WTC11 (cell line): ENCODE measurements around the gene PRRT4. TPM values are rescaled to one million over a fixed set of nuclear protein-coding genes. Genes with fewer than 3 reads are reported as not detected.
A peak's percentile ranks its signal among the peaks of the same experiment; 100 is the strongest.

ENCODE experiments used
- ATAC-seq: fragments of 200-7000 bp; cut with Tn5 transposase; 2 replicates; pipeline ENCODE4 v1.10.0; 2021; ENCODE audit warnings: mild to moderate bottlenecking, moderate library complexity
- CTCF ChIA-PET: fragments of 300-600 bp; sonication (Branson Sonifier 250); formaldehyde crosslinking; loops from one replicate; lab custom pipeline; 2021; ENCODE audit warnings: antibody characterized with exemption; lab: Charles Lee
- POLR2A ChIA-PET: fragments of 350-600 bp; sonication (Branson Sonifier 250); formaldehyde crosslinking; loops from one replicate; lab custom pipeline; 2021; ENCODE audit warnings: antibody characterized with exemption; lab: Charles Lee
- DNase-seq: peaks from one replicate; pipeline ENCODE4 v3.0.0; 2021; ENCODE audit warnings: low spot score
- H3K27ac Mint-ChIP-seq: 2 replicates; pipeline ENCODE4 v1.8.0; 2021; ENCODE audit warnings: mixed read lengths
- H3K27me3 Mint-ChIP-seq: 2 replicates; pipeline ENCODE4 v1.8.0; 2021; ENCODE audit warnings: low read depth, mild to moderate bottlenecking, moderate library complexity, mixed read lengths
- H3K36me3 Mint-ChIP-seq: 2 replicates; pipeline ENCODE4 v1.8.0; 2021; ENCODE audit warnings: mixed read lengths
- H3K4me1 Mint-ChIP-seq: 2 replicates; pipeline ENCODE4 v1.8.0; 2022; ENCODE audit warnings: mixed read lengths
- H3K4me3 Mint-ChIP-seq: 2 replicates; pipeline ENCODE4 v1.8.0; 2021; ENCODE audit warnings: mild to moderate bottlenecking, moderate library complexity, mixed read lengths
- H3K9me3 Mint-ChIP-seq: 2 replicates; pipeline ENCODE4 v1.8.0; 2021; ENCODE audit warnings: mixed read lengths
- CREB1 ChIP-seq: sonication (generic); formaldehyde crosslinking; IDR thresholded peaks from 2 replicates; pipeline ENCODE4 v1.8.0; 2023; ENCODE audit warnings: mild to moderate bottlenecking, missing genetic modification reagents
- ELF4 ChIP-seq: sonication (generic); formaldehyde crosslinking; IDR thresholded peaks from 2 replicates; pipeline ENCODE4 v1.8.1; 2022; ENCODE audit warnings: low read depth, mild to moderate bottlenecking, moderate library complexity, missing genetic modification reagents
- OVOL2 ChIP-seq: fragments of 250-450 bp; sonication (Bioruptor Pico); IDR thresholded peaks from 2 replicates; pipeline ENCODE4 v1.9.0; 2021; ENCODE audit warnings: mild to moderate bottlenecking, borderline replicate concordance
- SMAD4 ChIP-seq: sonication (generic); formaldehyde crosslinking; IDR thresholded peaks from 2 replicates; pipeline ENCODE4 v1.8.0; 2022; ENCODE audit warnings: mild to moderate bottlenecking, missing genetic modification reagents
- ZNF138 ChIP-seq: sonication (generic); formaldehyde crosslinking; conservative IDR thresholded peaks from 2 replicates; pipeline ENCODE4 v1.8.1; 2022; ENCODE audit warnings: mild to moderate bottlenecking, moderate library complexity, missing genetic modification reagents
- ZNF263 ChIP-seq: sonication (generic); formaldehyde crosslinking; IDR thresholded peaks from 2 replicates; pipeline ENCODE4 v1.8.1; 2022; ENCODE audit warnings: low read depth, mild to moderate bottlenecking, moderate library complexity, missing genetic modification reagents
- total RNA-seq: library from RNA; stranded (reverse); gene quantifications from 3 replicates; pipeline ENCODE4 v1.2.3, GENCODE V29; 2021
- TF ChIP-seq, protein P1 (sequence below): sonication (generic); formaldehyde crosslinking; IDR thresholded peaks from 2 replicates; pipeline ENCODE4 v1.8.1; 2023; ENCODE audit warnings: mild to moderate bottlenecking, moderate library complexity, missing genetic modification reagents
- TF ChIP-seq, protein P2 (sequence below): sonication (generic); formaldehyde crosslinking; IDR thresholded peaks from 2 replicates; pipeline ENCODE4 v1.8.1; 2022; ENCODE audit warnings: mild to moderate bottlenecking, moderate library complexity, missing genetic modification reagents
- TF ChIP-seq, protein P3 (sequence below): fragments of 250-450 bp; sonication (Bioruptor Pico); IDR thresholded peaks from 2 replicates; pipeline ENCODE4 v1.8.0; 2021; ENCODE audit warnings: mild to moderate bottlenecking
- TF ChIP-seq, protein P4 (sequence below): fragments of 250-450 bp; sonication (Bioruptor Pico); IDR thresholded peaks from 2 replicates; pipeline ENCODE4 v1.9.0; 2021; ENCODE audit warnings: mild to moderate bottlenecking
- TF ChIP-seq, protein P5 (sequence below): sonication (generic); formaldehyde crosslinking; IDR thresholded peaks from 2 replicates; pipeline ENCODE4 v1.8.1; 2023; ENCODE audit warnings: mild to moderate bottlenecking, missing genetic modification reagents, borderline replicate concordance
- TF ChIP-seq, protein P6 (sequence below): sonication (generic); formaldehyde crosslinking; IDR thresholded peaks from 2 replicates; pipeline ENCODE4 v1.8.0; 2023; ENCODE audit warnings: mild to moderate bottlenecking, missing genetic modification reagents

Gene PRRT4
- total RNA-seq, 1 experiment from 2014 or later, result 1.2 TPM

DNA sequence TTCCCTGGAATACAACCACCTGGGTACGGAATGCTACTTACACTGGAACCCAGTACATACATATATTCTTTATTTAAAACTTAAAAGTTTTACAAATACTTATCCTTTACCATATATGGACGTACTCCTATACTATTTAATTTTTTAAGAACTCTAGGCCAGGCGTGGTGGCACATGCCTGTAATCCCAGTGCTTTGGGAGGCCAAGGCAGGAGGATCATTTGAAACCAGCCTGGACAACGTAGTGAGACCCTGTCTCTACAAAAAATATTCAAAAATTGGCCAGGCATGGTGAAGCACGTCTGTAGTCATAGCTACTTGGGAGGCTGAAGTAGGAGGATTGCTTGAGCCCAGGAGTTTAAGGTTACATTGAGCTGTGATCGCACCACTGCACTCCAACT, 19.8 kb downstream of the PRRT4 start:
- H3K36me3 Mint-ChIP-seq, result peaks cover 23% of the 10 kb centered on the region
- ChIA-PET CTCF (interaction anchor here (0.7 kb wide), 1 partner anchor 39 kb away, joined by 3 read pairs; no protein-coding TSS in a partner anchor), POLR2A (interaction anchor here (0.7 kb wide), 1 partner anchor 157 kb away, joined by 6 read pairs; no protein-coding TSS in a partner anchor)
- peaks cover 4% of the 10 kb centered on the region for H3K27me3 Mint-ChIP-seq
- H3K27ac Mint-ChIP-seq, result no peak overlapping the region
- ATAC-seq, result no peak
- peaks cover 11% of the 10 kb centered on the region for H3K4me1 Mint-ChIP-seq
- TF ChIP-seq, protein P1, sequence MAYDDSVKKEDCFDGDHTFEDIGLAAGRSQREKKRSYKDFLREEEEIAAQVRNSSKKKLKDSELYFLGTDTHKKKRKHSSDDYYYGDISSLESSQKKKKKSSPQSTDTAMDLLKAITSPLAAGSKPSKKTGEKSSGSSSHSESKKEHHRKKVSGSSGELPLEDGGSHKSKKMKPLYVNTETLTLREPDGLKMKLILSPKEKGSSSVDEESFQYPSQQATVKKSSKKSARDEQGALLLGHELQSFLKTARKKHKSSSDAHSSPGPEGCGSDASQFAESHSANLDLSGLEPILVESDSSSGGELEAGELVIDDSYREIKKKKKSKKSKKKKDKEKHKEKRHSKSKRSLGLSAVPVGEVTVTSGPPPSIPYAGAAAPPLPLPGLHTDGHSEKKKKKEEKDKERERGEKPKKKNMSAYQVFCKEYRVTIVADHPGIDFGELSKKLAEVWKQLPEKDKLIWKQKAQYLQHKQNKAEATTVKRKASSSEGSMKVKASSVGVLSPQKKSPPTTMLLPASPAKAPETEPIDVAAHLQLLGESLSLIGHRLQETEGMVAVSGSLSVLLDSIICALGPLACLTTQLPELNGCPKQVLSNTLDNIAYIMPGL (CRISPR knock-in tag), result no peak
- TF ChIP-seq, protein P2, sequence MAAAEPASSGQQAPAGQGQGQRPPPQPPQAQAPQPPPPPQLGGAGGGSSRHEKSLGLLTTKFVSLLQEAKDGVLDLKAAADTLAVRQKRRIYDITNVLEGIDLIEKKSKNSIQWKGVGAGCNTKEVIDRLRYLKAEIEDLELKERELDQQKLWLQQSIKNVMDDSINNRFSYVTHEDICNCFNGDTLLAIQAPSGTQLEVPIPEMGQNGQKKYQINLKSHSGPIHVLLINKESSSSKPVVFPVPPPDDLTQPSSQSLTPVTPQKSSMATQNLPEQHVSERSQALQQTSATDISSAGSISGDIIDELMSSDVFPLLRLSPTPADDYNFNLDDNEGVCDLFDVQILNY (CRISPR knock-in tag), result no peak
- TF ChIP-seq ELF4 (CRISPR knock-in tag), result no peak
- TF ChIP-seq, protein P3, sequence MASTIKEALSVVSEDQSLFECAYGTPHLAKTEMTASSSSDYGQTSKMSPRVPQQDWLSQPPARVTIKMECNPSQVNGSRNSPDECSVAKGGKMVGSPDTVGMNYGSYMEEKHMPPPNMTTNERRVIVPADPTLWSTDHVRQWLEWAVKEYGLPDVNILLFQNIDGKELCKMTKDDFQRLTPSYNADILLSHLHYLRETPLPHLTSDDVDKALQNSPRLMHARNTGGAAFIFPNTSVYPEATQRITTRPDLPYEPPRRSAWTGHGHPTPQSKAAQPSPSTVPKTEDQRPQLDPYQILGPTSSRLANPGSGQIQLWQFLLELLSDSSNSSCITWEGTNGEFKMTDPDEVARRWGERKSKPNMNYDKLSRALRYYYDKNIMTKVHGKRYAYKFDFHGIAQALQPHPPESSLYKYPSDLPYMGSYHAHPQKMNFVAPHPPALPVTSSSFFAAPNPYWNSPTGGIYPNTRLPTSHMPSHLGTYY (CRISPR knock-in tag), result no peak
- TF ChIP-seq ZNF263 (CRISPR knock-in tag), result no peak
- TF ChIP-seq OVOL2 (CRISPR knock-in tag), result no peak
- TF ChIP-seq, protein P4, sequence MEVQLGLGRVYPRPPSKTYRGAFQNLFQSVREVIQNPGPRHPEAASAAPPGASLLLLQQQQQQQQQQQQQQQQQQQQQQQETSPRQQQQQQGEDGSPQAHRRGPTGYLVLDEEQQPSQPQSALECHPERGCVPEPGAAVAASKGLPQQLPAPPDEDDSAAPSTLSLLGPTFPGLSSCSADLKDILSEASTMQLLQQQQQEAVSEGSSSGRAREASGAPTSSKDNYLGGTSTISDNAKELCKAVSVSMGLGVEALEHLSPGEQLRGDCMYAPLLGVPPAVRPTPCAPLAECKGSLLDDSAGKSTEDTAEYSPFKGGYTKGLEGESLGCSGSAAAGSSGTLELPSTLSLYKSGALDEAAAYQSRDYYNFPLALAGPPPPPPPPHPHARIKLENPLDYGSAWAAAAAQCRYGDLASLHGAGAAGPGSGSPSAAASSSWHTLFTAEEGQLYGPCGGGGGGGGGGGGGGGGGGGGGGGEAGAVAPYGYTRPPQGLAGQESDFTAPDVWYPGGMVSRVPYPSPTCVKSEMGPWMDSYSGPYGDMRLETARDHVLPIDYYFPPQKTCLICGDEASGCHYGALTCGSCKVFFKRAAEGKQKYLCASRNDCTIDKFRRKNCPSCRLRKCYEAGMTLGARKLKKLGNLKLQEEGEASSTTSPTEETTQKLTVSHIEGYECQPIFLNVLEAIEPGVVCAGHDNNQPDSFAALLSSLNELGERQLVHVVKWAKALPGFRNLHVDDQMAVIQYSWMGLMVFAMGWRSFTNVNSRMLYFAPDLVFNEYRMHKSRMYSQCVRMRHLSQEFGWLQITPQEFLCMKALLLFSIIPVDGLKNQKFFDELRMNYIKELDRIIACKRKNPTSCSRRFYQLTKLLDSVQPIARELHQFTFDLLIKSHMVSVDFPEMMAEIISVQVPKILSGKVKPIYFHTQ (CRISPR knock-in tag), result no peak
- no peak for TF ChIP-seq CREB1 (CRISPR knock-in tag)
- peak overlapping the region; percentile 91 for H3K4me3 Mint-ChIP-seq
- no peak for DNase-seq
- H3K9me3 Mint-ChIP-seq, result no peaks in the 10 kb centered on the region

DNA sequence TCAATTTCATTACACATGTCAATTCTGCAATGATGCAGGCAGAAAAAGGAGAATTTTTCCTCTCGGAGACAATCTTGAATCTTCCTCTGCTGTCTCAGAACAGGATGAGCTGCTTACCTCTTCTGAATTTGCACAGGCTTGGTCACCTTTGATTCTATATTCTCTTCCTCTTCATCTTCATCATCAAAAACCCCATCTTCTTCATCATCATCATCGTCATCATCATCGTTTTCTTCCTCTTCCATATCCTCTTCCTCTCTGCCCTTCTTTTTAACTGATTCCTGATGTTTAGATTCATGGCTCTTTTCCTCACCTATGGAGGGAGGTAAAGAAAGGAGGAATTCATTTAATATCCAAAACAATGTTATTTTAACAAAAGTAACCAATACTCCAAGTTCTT, 25.8 kb downstream of the PRRT4 start:
- Mint-ChIP-seq H3K4me1 (no peaks in the 10 kb centered on the region), H3K27ac (no peak overlapping the region), H3K27me3 (no peaks in the 10 kb centered on the region), H3K36me3 (peaks cover 72% of the 10 kb centered on the region), H3K4me3 (no peak overlapping the region), H3K9me3 (no peaks in the 10 kb centered on the region)
- ATAC-seq (no peak), DNase-seq (no peak)
- TF ChIP-seq, protein P5, sequence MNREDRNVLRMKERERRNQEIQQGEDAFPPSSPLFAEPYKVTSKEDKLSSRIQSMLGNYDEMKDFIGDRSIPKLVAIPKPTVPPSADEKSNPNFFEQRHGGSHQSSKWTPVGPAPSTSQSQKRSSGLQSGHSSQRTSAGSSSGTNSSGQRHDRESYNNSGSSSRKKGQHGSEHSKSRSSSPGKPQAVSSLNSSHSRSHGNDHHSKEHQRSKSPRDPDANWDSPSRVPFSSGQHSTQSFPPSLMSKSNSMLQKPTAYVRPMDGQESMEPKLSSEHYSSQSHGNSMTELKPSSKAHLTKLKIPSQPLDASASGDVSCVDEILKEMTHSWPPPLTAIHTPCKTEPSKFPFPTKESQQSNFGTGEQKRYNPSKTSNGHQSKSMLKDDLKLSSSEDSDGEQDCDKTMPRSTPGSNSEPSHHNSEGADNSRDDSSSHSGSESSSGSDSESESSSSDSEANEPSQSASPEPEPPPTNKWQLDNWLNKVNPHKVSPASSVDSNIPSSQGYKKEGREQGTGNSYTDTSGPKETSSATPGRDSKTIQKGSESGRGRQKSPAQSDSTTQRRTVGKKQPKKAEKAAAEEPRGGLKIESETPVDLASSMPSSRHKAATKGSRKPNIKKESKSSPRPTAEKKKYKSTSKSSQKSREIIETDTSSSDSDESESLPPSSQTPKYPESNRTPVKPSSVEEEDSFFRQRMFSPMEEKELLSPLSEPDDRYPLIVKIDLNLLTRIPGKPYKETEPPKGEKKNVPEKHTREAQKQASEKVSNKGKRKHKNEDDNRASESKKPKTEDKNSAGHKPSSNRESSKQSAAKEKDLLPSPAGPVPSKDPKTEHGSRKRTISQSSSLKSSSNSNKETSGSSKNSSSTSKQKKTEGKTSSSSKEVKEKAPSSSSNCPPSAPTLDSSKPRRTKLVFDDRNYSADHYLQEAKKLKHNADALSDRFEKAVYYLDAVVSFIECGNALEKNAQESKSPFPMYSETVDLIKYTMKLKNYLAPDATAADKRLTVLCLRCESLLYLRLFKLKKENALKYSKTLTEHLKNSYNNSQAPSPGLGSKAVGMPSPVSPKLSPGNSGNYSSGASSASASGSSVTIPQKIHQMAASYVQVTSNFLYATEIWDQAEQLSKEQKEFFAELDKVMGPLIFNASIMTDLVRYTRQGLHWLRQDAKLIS, result no peak
- TF ChIP-seq SMAD4 (CRISPR knock-in tag) (no peak), ZNF138 (no peak)
- TF ChIP-seq, protein P6, sequence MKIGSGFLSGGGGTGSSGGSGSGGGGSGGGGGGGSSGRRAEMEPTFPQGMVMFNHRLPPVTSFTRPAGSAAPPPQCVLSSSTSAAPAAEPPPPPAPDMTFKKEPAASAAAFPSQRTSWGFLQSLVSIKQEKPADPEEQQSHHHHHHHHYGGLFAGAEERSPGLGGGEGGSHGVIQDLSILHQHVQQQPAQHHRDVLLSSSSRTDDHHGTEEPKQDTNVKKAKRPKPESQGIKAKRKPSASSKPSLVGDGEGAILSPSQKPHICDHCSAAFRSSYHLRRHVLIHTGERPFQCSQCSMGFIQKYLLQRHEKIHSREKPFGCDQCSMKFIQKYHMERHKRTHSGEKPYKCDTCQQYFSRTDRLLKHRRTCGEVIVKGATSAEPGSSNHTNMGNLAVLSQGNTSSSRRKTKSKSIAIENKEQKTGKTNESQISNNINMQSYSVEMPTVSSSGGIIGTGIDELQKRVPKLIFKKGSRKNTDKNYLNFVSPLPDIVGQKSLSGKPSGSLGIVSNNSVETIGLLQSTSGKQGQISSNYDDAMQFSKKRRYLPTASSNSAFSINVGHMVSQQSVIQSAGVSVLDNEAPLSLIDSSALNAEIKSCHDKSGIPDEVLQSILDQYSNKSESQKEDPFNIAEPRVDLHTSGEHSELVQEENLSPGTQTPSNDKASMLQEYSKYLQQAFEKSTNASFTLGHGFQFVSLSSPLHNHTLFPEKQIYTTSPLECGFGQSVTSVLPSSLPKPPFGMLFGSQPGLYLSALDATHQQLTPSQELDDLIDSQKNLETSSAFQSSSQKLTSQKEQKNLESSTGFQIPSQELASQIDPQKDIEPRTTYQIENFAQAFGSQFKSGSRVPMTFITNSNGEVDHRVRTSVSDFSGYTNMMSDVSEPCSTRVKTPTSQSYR (CRISPR knock-in tag), result no peak
- ChIA-PET POLR2A (no interaction called here), CTCF (no interaction called here)
